Glutamatergic neuron (in vitro differentiated cells): Measurements from ENCODE around the gene RENBP. TPM values are rescaled to one million over a fixed set of nuclear protein-coding genes. Genes with fewer than 3 reads are reported as not detected.

Experiments used
- DNase-seq: peaks from one replicate; pipeline ENCODE4 v3.0.0; 2022
- H3K27ac Mint-ChIP-seq: one replicate; pipeline ENCODE4 v1.8.0; 2020; ENCODE audit warnings: mild to moderate bottlenecking, mixed read lengths, inconsistent platforms; ENCODE audit not compliant: unreplicated experiment
- H3K27me3 Mint-ChIP-seq: one replicate; pipeline ENCODE4 v1.8.0; 2020; ENCODE audit warnings: mild to moderate bottlenecking, moderate library complexity, mixed read lengths, inconsistent platforms; ENCODE audit not compliant: unreplicated experiment
- H3K36me3 Mint-ChIP-seq: one replicate; pipeline ENCODE4 v1.8.0; 2020; ENCODE audit warnings: mild to moderate bottlenecking, mixed read lengths, inconsistent platforms; ENCODE audit not compliant: unreplicated experiment
- H3K4me1 Mint-ChIP-seq: one replicate; pipeline ENCODE4 v1.8.0; 2020; ENCODE audit warnings: mild to moderate bottlenecking, low read depth, mixed read lengths, inconsistent platforms; ENCODE audit not compliant: unreplicated experiment
- H3K4me3 Mint-ChIP-seq: one replicate; pipeline ENCODE4 v1.8.0; 2020; ENCODE audit warnings: mild to moderate bottlenecking, mixed read lengths, inconsistent platforms; ENCODE audit not compliant: unreplicated experiment
- H3K9me3 Mint-ChIP-seq: one replicate; pipeline ENCODE4 v1.8.0; 2020; ENCODE audit warnings: mild to moderate bottlenecking, moderate library complexity, mixed read lengths, inconsistent platforms; ENCODE audit not compliant: unreplicated experiment
- CTCF ChIP-seq: fragments of 200-600 bp; sonication (generic); IDR thresholded peaks from one replicate; pipeline ENCODE4 v1.5.0; 2021; ENCODE audit not compliant: partially characterized antibody, unreplicated experiment
- total RNA-seq: library from RNA; stranded (reverse); fragmentation: NEBNext Ultra II Directional; extraction: Animal tissue kit (Norgen Biotek cat#: 25700); gene quantifications from one replicate; pipeline ENCODE4 v1.2.1, GENCODE V29; 2021; ENCODE audit not compliant: unreplicated experiment

The RENBP gene
- total RNA-seq, 1 donor from 2014 or later = 16.1 TPM

DNA sequence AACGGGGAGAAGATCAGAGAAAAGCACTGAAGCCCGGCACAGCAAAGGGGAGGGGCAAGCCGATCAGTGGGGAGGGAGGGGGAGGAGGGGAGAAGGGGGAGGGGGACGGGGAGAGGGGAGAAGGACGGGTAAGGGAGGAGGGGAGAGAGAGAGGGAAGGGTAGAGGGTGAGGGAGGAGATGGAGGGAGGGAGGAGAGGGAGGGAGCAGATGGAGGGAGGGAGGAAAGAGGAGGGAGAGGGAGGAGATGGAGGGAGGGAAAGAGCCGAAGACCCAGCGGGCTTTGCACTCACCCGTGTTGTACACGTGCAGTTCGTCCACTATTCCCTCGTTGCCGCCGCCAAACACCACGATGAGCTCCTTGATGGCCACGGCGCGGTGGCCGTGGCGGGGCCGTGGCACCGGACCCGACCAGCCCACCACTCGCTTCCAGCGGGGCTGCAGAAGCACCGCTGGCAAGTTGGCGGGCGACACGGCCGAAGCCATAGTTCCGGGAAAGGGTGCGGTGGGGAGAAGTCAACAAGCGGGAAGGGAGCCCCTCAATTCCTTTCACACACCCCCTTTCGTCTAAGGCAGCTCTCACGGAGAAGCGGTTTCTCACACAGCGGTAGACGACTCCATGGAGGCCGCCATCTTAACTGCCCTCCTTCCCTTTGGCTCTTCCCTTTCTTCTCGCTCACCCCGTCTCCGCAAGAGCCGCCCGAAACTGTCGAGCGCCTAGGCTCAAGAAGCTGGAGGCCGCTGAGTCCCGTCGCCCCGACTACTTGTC lies 26.1 kb upstream of the RENBP start:
- peaks cover 18% of the 10 kb centered on the region for H3K4me1 Mint-ChIP-seq
- no peak for TF ChIP-seq CTCF
- peak overlapping the region; percentile 100 for H3K27ac Mint-ChIP-seq
- peak overlapping the region; percentile 100 for H3K4me3 Mint-ChIP-seq
- peak; percentile 50 for DNase-seq
- H3K36me3 Mint-ChIP-seq = no peaks in the 10 kb centered on the region
- peaks cover 7% of the 10 kb centered on the region for H3K9me3 Mint-ChIP-seq
- peaks cover 7% of the 10 kb centered on the region for H3K27me3 Mint-ChIP-seq

DNA sequence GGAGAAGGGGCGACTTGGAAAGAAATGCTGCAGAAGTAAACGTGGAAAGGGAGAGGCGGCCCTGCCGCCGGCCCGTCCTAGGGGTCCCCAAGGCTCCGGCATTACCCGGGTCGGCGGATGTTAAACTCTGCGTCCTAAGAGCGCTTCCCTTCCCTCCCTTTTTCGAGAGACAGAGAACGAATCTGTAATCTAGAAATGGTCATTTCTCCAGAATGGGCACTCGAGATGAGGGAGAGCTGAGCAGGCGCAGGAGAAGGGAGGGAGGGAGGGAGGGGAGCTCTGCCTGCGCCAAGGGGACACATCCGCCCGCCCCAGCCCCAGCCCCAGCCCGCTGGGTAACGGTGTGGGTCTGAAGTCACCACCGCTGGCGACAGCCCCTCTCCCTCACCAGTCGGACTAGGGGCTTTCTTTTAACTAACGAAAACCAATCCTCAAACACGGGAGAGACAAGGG lies 25.5 kb upstream of the RENBP start:
- no peak for TF ChIP-seq CTCF
- peak overlapping the region; percentile 92 for H3K4me3 Mint-ChIP-seq
- H3K27me3 Mint-ChIP-seq = peaks cover 7% of the 10 kb centered on the region
- no peak for DNase-seq
- H3K27ac Mint-ChIP-seq = peak overlapping the region; percentile 78
- peaks cover 18% of the 10 kb centered on the region for H3K4me1 Mint-ChIP-seq
- no peaks in the 10 kb centered on the region for H3K36me3 Mint-ChIP-seq
- H3K9me3 Mint-ChIP-seq = peaks cover 6% of the 10 kb centered on the region

- TF ChIP-seq CTCF = no peak
- no peak for DNase-seq
- Mint-ChIP-seq H3K4me3 (peak overlapping the region; percentile 92), H3K27ac (peak overlapping the region; percentile 78), H3K9me3 (peaks cover 7% of the 10 kb centered on the region), H3K4me1 (peaks cover 18% of the 10 kb centered on the region), H3K27me3 (peaks cover 5% of the 10 kb centered on the region), H3K36me3 (no peaks in the 10 kb centered on the region)
These were observed 24.9 kb upstream of the RENBP start for GRCh38 chrX:153969125-153969903.

DNA sequence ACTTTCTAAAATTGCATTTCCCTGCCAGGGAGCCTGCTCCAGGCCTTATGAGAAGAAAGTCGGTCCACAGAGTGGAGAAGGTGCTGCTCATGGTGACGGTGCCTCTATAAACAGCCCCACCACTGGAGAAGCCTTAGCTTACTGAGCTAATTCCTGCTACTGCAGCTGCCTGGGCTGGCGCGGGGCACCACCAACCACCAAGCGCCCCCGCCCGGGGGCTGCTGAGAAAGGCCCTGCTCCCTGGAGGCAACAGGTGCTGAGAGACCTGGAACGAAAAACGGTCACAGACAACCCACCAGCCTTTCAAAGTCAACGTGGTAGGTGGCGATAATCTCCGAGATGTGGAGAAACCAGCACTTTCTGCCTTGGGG lies 24.3 kb upstream of the RENBP start:
- peak overlapping the region; percentile 92 for H3K4me3 Mint-ChIP-seq
- no peak for DNase-seq
- H3K4me1 Mint-ChIP-seq = peaks cover 17% of the 10 kb centered on the region
- H3K9me3 Mint-ChIP-seq = peaks cover 7% of the 10 kb centered on the region
- no peaks in the 10 kb centered on the region for H3K36me3 Mint-ChIP-seq
- TF ChIP-seq CTCF = no peak
- H3K27me3 Mint-ChIP-seq = peaks cover 5% of the 10 kb centered on the region
- no peak overlapping the region for H3K27ac Mint-ChIP-seq

- Mint-ChIP-seq H3K36me3 (no peaks in the 10 kb centered on the region), H3K4me1 (peaks cover 17% of the 10 kb centered on the region), H3K27ac (peak overlapping the region; percentile 71), H3K4me3 (peak overlapping the region; percentile 92), H3K27me3 (peaks cover 5% of the 10 kb centered on the region), H3K9me3 (peaks cover 7% of the 10 kb centered on the region)
- TF ChIP-seq CTCF = no peak
- DNase-seq = no peak
These were observed 23.8 kb upstream of the RENBP start for GRCh38 chrX:153968255-153968654.
